K562 (cell line): ENCODE data around the gene SPINT2.
"Not testable (repeated sequence)": the region's sequence is repeated elsewhere in the genome, so short reads cannot be mapped to it uniquely, and the experiment has no call there.

Experiments used
- ELF2 ChIP-seq: fragments of 250-450 bp; sonication (Bioruptor Pico); IDR thresholded peaks from 2 replicates; pipeline ENCODE4 v1.5.0; 2021; ENCODE audit warnings: mild to moderate bottlenecking
- FOSL1 ChIP-seq: fragments of 200-800 bp; sonication (Bioruptor generic); conservative IDR thresholded peaks from 2 replicates; pipeline ENCODE4 v1.6.1; 2016; ENCODE audit warnings: missing genetic modification characterization, missing compliant biosample characterization
- KAT2B ChIP-seq: IDR thresholded peaks from one replicate; pipeline ENCODE4 v1.6.1; 2012; ENCODE audit warnings: low read depth, mild to moderate bottlenecking, control low read depth, inconsistent platforms, low read length, moderate library complexity
- NR3C1 ChIP-seq: sonication (generic); formaldehyde crosslinking; IDR thresholded peaks from 2 replicates; pipeline ENCODE4 v1.8.1; 2022; ENCODE audit warnings: missing genetic modification reagents
- POLR2AphosphoS5 ChIP-seq: IDR thresholded peaks from 2 replicates; pipeline ENCODE4 v1.6.1; 2011; ENCODE audit warnings: mild to moderate bottlenecking, low read depth, low read length, moderate library complexity; ENCODE audit not compliant: control insufficient read depth, insufficient read depth
- RAD21 ChIP-seq, 2 experiments: fragments of 250-450 bp in 1 of 2; fragments of 450-650 bp in 1 of 2; sonication (Bioruptor Pico) in 1 of 2; formaldehyde crosslinking in 1 of 2; IDR thresholded peaks in 1 of 2; conservative IDR thresholded peaks in 1 of 2; 2 replicates each; pipeline versions ENCODE4 v1.4.0 to v1.8.0; 2020 to 2022; ENCODE audit warnings: mild to moderate bottlenecking in 2 of 2, moderate library complexity in 1 of 2
- ZBTB1 ChIP-seq: sonication (generic); formaldehyde crosslinking; IDR thresholded peaks from 2 replicates; pipeline ENCODE4 v1.8.1; 2023; ENCODE audit warnings: missing genetic modification reagents, low read depth, mild to moderate bottlenecking, borderline replicate concordance
- ZEB2 ChIP-seq: fragments of 450-650 bp; IDR thresholded peaks from 2 replicates; pipeline ENCODE4 v1.6.1; 2016
- ZNF124 ChIP-seq: sonication (generic); formaldehyde crosslinking; IDR thresholded peaks from 2 replicates; pipeline ENCODE4 v1.8.1; 2022; ENCODE audit warnings: missing genetic modification reagents
- ZNF232 ChIP-seq: sonication (generic); formaldehyde crosslinking; IDR thresholded peaks from 2 replicates; pipeline ENCODE4 v1.8.0; 2022; ENCODE audit warnings: mild to moderate bottlenecking, missing genetic modification reagents
- TF ChIP-seq, protein P1 (sequence below), 3 experiments: IDR thresholded peaks in 2 of 3; conservative IDR thresholded peaks in 1 of 3; 2 replicates each; pipeline ENCODE4 v1.5.1; 2011 to 2012; ENCODE audit warnings: low read length in 3 of 3, mild to moderate bottlenecking in 3 of 3, control low read depth in 2 of 3, improper control_type of control experiment in 1 of 3, inconsistent platforms in 1 of 3, low read depth in 1 of 3, mixed read lengths in 1 of 3, moderate library complexity in 1 of 3; ENCODE audit not compliant: insufficient read depth in 2 of 3
- TF ChIP-seq, protein P2 (sequence below): fragments of 450-650 bp; conservative IDR thresholded peaks from 2 replicates; pipeline ENCODE4 v1.6.1; 2016; ENCODE audit warnings: missing genetic modification characterization, low read depth, mild to moderate bottlenecking, missing compliant biosample characterization, moderate library complexity
- TF ChIP-seq, protein P3 (sequence below), 2 experiments: fragments of 450-650 bp; conservative IDR thresholded peaks; 2 replicates each; pipeline ENCODE4 v1.6.1; 2017; ENCODE audit warnings: mild to moderate bottlenecking in 2 of 2, moderate library complexity in 2 of 2
- TF ChIP-seq, protein P4 (sequence below): fragments of 200-600 bp; sonication (generic); IDR thresholded peaks from one replicate; pipeline ENCODE4 v1.6.1; 2012; ENCODE audit warnings: mild to moderate bottlenecking, low read depth, low read length, inconsistent platforms

DNA sequence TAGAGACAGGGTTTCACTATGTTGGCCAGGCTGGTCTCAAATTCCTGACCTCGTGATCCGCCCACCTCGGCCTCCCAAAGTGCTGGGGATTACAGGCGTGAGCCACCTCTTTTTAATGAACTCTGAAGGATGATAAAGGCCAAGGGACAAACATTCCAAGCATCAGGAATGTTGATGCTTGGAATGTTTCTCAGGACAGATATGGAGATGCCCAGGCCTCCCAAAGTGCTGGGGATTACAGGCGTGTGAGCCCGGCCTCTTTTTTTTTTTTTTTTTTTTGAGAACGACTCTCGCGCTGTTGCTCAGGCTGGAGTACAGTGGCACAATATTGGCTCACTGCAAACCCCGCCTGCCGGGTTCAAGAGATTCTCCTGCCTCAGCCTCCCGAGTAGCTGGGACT is 2.4 kb upstream of the SPINT2 start:
- TF ChIP-seq POLR2AphosphoS5; RAD21 (CRISPR knock-in tag; conservative IDR thresholded peaks at IDR 0.05 in 1 of 2, IDR thresholded peaks at IDR 0.05 in 1 of 2); ELF2 (CRISPR knock-in tag); ZBTB1; ZNF232 (CRISPR knock-in tag); ZEB2; NR3C1; KAT2B; FOSL1 (tag); ZNF124 (CRISPR knock-in tag): not testable (repeated sequence)
- TF ChIP-seq, protein P1, sequence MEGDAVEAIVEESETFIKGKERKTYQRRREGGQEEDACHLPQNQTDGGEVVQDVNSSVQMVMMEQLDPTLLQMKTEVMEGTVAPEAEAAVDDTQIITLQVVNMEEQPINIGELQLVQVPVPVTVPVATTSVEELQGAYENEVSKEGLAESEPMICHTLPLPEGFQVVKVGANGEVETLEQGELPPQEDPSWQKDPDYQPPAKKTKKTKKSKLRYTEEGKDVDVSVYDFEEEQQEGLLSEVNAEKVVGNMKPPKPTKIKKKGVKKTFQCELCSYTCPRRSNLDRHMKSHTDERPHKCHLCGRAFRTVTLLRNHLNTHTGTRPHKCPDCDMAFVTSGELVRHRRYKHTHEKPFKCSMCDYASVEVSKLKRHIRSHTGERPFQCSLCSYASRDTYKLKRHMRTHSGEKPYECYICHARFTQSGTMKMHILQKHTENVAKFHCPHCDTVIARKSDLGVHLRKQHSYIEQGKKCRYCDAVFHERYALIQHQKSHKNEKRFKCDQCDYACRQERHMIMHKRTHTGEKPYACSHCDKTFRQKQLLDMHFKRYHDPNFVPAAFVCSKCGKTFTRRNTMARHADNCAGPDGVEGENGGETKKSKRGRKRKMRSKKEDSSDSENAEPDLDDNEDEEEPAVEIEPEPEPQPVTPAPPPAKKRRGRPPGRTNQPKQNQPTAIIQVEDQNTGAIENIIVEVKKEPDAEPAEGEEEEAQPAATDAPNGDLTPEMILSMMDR (IDR thresholded peaks at IDR 0.05 in 2 of 3, conservative IDR thresholded peaks at IDR 0.05 in 1 of 3; ENCODE audit: insufficient read depth in 2 of 3, low read depth in 1 of 3, low read length in 3 of 3): not testable (repeated sequence)
- TF ChIP-seq, protein P2, sequence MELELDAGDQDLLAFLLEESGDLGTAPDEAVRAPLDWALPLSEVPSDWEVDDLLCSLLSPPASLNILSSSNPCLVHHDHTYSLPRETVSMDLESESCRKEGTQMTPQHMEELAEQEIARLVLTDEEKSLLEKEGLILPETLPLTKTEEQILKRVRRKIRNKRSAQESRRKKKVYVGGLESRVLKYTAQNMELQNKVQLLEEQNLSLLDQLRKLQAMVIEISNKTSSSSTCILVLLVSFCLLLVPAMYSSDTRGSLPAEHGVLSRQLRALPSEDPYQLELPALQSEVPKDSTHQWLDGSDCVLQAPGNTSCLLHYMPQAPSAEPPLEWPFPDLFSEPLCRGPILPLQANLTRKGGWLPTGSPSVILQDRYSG (tag): not testable (repeated sequence)
- TF ChIP-seq, protein P3, sequence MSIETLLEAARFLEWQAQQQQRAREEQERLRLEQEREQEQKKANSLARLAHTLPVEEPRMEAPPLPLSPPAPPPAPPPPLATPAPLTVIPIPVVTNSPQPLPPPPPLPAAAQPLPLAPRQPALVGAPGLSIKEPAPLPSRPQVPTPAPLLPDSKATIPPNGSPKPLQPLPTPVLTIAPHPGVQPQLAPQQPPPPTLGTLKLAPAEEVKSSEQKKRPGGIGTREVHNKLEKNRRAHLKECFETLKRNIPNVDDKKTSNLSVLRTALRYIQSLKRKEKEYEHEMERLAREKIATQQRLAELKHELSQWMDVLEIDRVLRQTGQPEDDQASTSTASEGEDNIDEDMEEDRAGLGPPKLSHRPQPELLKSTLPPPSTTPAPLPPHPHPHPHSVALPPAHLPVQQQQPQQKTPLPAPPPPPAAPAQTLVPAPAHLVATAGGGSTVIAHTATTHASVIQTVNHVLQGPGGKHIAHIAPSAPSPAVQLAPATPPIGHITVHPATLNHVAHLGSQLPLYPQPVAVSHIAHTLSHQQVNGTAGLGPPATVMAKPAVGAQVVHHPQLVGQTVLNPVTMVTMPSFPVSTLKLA (conservative IDR thresholded peaks at IDR 0.05): not testable (repeated sequence)
- TF ChIP-seq, protein P4, sequence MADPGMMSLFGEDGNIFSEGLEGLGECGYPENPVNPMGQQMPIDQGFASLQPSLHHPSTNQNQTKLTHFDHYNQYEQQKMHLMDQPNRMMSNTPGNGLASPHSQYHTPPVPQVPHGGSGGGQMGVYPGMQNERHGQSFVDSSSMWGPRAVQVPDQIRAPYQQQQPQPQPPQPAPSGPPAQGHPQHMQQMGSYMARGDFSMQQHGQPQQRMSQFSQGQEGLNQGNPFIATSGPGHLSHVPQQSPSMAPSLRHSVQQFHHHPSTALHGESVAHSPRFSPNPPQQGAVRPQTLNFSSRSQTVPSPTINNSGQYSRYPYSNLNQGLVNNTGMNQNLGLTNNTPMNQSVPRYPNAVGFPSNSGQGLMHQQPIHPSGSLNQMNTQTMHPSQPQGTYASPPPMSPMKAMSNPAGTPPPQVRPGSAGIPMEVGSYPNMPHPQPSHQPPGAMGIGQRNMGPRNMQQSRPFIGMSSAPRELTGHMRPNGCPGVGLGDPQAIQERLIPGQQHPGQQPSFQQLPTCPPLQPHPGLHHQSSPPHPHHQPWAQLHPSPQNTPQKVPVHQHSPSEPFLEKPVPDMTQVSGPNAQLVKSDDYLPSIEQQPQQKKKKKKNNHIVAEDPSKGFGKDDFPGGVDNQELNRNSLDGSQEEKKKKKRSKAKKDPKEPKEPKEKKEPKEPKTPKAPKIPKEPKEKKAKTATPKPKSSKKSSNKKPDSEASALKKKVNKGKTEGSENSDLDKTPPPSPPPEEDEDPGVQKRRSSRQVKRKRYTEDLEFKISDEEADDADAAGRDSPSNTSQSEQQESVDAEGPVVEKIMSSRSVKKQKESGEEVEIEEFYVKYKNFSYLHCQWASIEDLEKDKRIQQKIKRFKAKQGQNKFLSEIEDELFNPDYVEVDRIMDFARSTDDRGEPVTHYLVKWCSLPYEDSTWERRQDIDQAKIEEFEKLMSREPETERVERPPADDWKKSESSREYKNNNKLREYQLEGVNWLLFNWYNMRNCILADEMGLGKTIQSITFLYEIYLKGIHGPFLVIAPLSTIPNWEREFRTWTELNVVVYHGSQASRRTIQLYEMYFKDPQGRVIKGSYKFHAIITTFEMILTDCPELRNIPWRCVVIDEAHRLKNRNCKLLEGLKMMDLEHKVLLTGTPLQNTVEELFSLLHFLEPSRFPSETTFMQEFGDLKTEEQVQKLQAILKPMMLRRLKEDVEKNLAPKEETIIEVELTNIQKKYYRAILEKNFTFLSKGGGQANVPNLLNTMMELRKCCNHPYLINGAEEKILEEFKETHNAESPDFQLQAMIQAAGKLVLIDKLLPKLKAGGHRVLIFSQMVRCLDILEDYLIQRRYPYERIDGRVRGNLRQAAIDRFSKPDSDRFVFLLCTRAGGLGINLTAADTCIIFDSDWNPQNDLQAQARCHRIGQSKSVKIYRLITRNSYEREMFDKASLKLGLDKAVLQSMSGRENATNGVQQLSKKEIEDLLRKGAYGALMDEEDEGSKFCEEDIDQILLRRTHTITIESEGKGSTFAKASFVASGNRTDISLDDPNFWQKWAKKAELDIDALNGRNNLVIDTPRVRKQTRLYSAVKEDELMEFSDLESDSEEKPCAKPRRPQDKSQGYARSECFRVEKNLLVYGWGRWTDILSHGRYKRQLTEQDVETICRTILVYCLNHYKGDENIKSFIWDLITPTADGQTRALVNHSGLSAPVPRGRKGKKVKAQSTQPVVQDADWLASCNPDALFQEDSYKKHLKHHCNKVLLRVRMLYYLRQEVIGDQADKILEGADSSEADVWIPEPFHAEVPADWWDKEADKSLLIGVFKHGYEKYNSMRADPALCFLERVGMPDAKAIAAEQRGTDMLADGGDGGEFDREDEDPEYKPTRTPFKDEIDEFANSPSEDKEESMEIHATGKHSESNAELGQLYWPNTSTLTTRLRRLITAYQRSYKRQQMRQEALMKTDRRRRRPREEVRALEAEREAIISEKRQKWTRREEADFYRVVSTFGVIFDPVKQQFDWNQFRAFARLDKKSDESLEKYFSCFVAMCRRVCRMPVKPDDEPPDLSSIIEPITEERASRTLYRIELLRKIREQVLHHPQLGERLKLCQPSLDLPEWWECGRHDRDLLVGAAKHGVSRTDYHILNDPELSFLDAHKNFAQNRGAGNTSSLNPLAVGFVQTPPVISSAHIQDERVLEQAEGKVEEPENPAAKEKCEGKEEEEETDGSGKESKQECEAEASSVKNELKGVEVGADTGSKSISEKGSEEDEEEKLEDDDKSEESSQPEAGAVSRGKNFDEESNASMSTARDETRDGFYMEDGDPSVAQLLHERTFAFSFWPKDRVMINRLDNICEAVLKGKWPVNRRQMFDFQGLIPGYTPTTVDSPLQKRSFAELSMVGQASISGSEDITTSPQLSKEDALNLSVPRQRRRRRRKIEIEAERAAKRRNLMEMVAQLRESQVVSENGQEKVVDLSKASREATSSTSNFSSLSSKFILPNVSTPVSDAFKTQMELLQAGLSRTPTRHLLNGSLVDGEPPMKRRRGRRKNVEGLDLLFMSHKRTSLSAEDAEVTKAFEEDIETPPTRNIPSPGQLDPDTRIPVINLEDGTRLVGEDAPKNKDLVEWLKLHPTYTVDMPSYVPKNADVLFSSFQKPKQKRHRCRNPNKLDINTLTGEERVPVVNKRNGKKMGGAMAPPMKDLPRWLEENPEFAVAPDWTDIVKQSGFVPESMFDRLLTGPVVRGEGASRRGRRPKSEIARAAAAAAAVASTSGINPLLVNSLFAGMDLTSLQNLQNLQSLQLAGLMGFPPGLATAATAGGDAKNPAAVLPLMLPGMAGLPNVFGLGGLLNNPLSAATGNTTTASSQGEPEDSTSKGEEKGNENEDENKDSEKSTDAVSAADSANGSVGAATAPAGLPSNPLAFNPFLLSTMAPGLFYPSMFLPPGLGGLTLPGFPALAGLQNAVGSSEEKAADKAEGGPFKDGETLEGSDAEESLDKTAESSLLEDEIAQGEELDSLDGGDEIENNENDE: not testable (repeated sequence)
